ENCODE results near the gene ACVRL1. TPM values are rescaled to one million over a fixed set of nuclear protein-coding genes. Genes with fewer than 3 reads are reported as not detected.

The ACVRL1 gene
- total and polyA plus RNA-seq, 2 donors, result 8.9 to 14.9 TPM

GRCh38 chr12:51951199-51951842 is 44.0 kb downstream of the ACVRL1 start, which contains the start of gene ACVR1B:
ACVR1B (plus strand) TSS chr12:51951699; CDS start chr12:51951744, 45 bp downstream.
- peak in 8 of 9 donors; percentile 64 to 89 (median 76) for DNase-seq (ENCODE audit: low read depth in 6 of 9, low spot score in 9 of 9)
- Histone ChIP-seq H3K36me3 (ENCODE audit: control insufficient read depth in 2 of 2, insufficient read depth in 2 of 2, low read length in 1 of 2) (no peaks in the 10 kb centered on the region), H3K27me3 (ENCODE audit: control insufficient read depth in 2 of 2, insufficient read depth in 1 of 2, low read length in 1 of 2) (peaks cover 0 to 8% of the 10 kb centered on the region in 2 donors), H3K4me3 (ENCODE audit: low read length in 2 of 2) (peak within 1 kb of the TSS; percentile 83 to 86), H3K27ac (ENCODE audit: low read depth in 1 of 2, low read length in 1 of 2) (peak within 1 kb of the TSS; percentile 67 to 68), H3K4me1 (ENCODE audit: control insufficient read depth in 2 of 2, insufficient read depth in 2 of 2, low read length in 2 of 2) (peaks cover 10 to 33% of the 10 kb centered on the region in 2 donors), H3K9me3 (ENCODE audit: control insufficient read depth in 2 of 2, insufficient read depth in 1 of 2, low read length in 1 of 2) (no peaks in the 10 kb centered on the region)
- under 1% methylated on average over 85 of the region's 86 CpGs for WGBS

- H3K4me1 ChIP-seq (ENCODE audit: control insufficient read depth in 2 of 2, insufficient read depth in 2 of 2, low read length in 2 of 2), result peaks cover 10 to 33% of the 10 kb centered on the region in 2 donors
These were observed 44.8 kb downstream of the ACVRL1 start for GRCh38 chr12:51951843-51952722.

GRCh38 chr12:51953089-51953488 is 45.8 kb downstream of the ACVRL1 start:
- peak overlapping the region in 1 of 2 donors; percentile 16 for H3K27ac ChIP-seq (ENCODE audit: low read depth in 1 of 2, low read length in 1 of 2)

More at GRCh38 chr12:51951843-51952722, 44.8 kb downstream of the ACVRL1 start:
- Histone ChIP-seq H3K27ac (ENCODE audit: low read depth in 1 of 2, low read length in 1 of 2) (peak overlapping the region; percentile 67 to 68), H3K9me3 (ENCODE audit: control insufficient read depth in 2 of 2, insufficient read depth in 1 of 2, low read length in 1 of 2) (peaks cover 0 to 4% of the 10 kb centered on the region in 2 donors), H3K4me3 (ENCODE audit: low read length in 2 of 2) (peak overlapping the region; percentile 83 to 86), H3K36me3 (ENCODE audit: control insufficient read depth in 2 of 2, insufficient read depth in 2 of 2, low read length in 1 of 2) (no peaks in the 10 kb centered on the region), H3K27me3 (ENCODE audit: control insufficient read depth in 2 of 2, insufficient read depth in 1 of 2, low read length in 1 of 2) (peaks cover 0 to 8% of the 10 kb centered on the region in 2 donors)
- peak in 3 of 9 donors; percentile 45 to 54 (median 47) for DNase-seq (ENCODE audit: low read depth in 6 of 9, low spot score in 9 of 9)
- 3% methylated on average over 50 of the region's 50 CpGs for WGBS

GRCh38 chr12:51953864-51954263 is 46.6 kb downstream of the ACVRL1 start:
- H3K4me3 ChIP-seq (ENCODE audit: low read length in 2 of 2), result no peak overlapping the region
- peaks cover 0 to 8% of the 10 kb centered on the region in 2 donors for H3K27me3 ChIP-seq (ENCODE audit: control insufficient read depth in 2 of 2, insufficient read depth in 1 of 2, low read length in 1 of 2)
- WGBS, result 71% methylated on average over 4 of the region's 4 CpGs
- no peak for DNase-seq (ENCODE audit: low read depth in 6 of 9, low spot score in 9 of 9)
- H3K4me1 ChIP-seq (ENCODE audit: control insufficient read depth in 2 of 2, insufficient read depth in 2 of 2, low read length in 2 of 2), result peaks cover 10 to 33% of the 10 kb centered on the region in 2 donors
- no peaks in the 10 kb centered on the region for H3K36me3 ChIP-seq (ENCODE audit: control insufficient read depth in 2 of 2, insufficient read depth in 2 of 2, low read length in 1 of 2)
- no peak overlapping the region for H3K27ac ChIP-seq (ENCODE audit: low read depth in 1 of 2, low read length in 1 of 2)
- H3K9me3 ChIP-seq (ENCODE audit: control insufficient read depth in 2 of 2, insufficient read depth in 1 of 2, low read length in 1 of 2), result peaks cover 0 to 4% of the 10 kb centered on the region in 2 donors

More at GRCh38 chr12:51953089-51953488, 45.8 kb downstream of the ACVRL1 start:
- WGBS, result 79% methylated on average over 8 of the region's 8 CpGs
- Histone ChIP-seq H3K4me1 (ENCODE audit: control insufficient read depth in 2 of 2, insufficient read depth in 2 of 2, low read length in 2 of 2) (peaks cover 10 to 33% of the 10 kb centered on the region in 2 donors), H3K27me3 (ENCODE audit: control insufficient read depth in 2 of 2, insufficient read depth in 1 of 2, low read length in 1 of 2) (peaks cover 0 to 8% of the 10 kb centered on the region in 2 donors), H3K9me3 (ENCODE audit: control insufficient read depth in 2 of 2, insufficient read depth in 1 of 2, low read length in 1 of 2) (peaks cover 0 to 4% of the 10 kb centered on the region in 2 donors), H3K4me3 (ENCODE audit: low read length in 2 of 2) (peak overlapping the region in 1 of 2 donors; percentile 83), H3K36me3 (ENCODE audit: control insufficient read depth in 2 of 2, insufficient read depth in 2 of 2, low read length in 1 of 2) (no peaks in the 10 kb centered on the region)
- no peak for DNase-seq (ENCODE audit: low read depth in 6 of 9, low spot score in 9 of 9)

DNA sequence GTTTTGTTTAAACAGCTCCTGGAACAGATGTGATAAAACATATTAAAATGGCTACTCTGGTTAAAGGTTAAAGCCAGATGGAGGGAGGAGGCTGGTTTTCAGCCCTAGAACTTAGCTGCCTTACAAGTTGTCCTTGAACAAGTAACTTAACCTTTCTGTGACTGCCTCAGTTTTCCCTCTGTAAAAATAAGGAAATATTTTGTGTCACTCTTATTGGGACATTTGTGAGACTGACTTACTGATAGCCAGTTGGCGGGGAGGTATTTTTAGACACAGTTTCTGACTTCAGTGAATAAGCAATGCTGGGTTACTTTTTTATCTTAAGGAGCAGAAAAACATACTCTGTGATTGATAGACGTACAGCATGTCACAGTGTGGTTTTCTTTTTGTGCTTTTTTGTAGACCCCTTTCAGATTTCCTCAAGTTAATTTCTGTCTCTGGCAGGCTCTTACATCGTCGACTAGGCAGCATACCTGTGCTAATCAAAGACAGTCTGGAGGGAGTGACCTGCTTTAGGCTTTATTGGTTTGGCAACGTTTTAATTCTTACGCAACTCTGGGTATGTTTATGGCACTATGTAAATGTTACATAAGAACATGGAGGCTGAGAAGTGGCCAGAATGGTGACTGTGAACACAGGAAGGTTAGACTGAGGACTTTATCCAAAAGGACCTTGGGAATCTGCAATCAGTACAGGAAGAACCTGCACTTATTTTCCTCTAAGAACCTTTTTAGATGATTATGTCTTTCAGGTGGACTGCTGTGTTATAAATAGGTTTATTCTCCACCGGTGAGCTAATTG is 47.5 kb downstream of the ACVRL1 start:
- Histone ChIP-seq H3K4me3 (ENCODE audit: low read length in 2 of 2) (no peak overlapping the region), H3K27ac (ENCODE audit: low read depth in 1 of 2, low read length in 1 of 2) (peak overlapping the region in 1 of 2 donors; percentile 56), H3K27me3 (ENCODE audit: control insufficient read depth in 2 of 2, insufficient read depth in 1 of 2, low read length in 1 of 2) (peaks cover 0 to 7% of the 10 kb centered on the region in 2 donors), H3K4me1 (ENCODE audit: control insufficient read depth in 2 of 2, insufficient read depth in 2 of 2, low read length in 2 of 2) (peaks cover 10 to 33% of the 10 kb centered on the region in 2 donors), H3K36me3 (ENCODE audit: control insufficient read depth in 2 of 2, insufficient read depth in 2 of 2, low read length in 1 of 2) (no peaks in the 10 kb centered on the region), H3K9me3 (ENCODE audit: control insufficient read depth in 2 of 2, insufficient read depth in 1 of 2, low read length in 1 of 2) (peaks cover 0 to 4% of the 10 kb centered on the region in 2 donors)
- no peak for DNase-seq (ENCODE audit: low read depth in 6 of 9, low spot score in 9 of 9)
- WGBS, result 49% methylated on average over 7 of the region's 7 CpGs

DNA sequence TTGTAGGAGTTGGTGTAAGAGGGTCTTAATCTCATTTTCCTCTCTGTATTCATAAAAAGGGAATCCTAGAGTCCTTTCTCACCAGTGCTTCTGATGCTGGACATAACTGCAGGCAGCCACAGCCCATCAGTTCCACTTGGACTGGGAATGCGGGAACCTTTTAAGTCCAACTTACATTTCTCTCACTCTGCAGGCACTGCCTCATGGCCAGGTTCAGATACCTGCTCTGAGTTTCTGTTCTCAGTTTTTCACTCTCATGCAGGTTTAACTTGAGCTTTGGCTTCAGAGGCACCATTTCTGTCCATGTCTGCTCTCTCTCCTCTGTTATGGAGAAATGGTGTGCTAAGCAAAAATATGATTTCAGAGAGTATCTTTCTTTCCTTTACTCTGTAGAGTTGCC is 48.4 kb downstream of the ACVRL1 start:
- Histone ChIP-seq H3K27ac (ENCODE audit: low read depth in 1 of 2, low read length in 1 of 2) (no peak overlapping the region), H3K9me3 (ENCODE audit: control insufficient read depth in 2 of 2, insufficient read depth in 1 of 2, low read length in 1 of 2) (peaks cover 0 to 4% of the 10 kb centered on the region in 2 donors), H3K4me3 (ENCODE audit: low read length in 2 of 2) (no peak overlapping the region), H3K36me3 (ENCODE audit: control insufficient read depth in 2 of 2, insufficient read depth in 2 of 2, low read length in 1 of 2) (peaks cover 0 to 2% of the 10 kb centered on the region in 2 donors), H3K4me1 (ENCODE audit: control insufficient read depth in 2 of 2, insufficient read depth in 2 of 2, low read length in 2 of 2) (peaks cover 10 to 33% of the 10 kb centered on the region in 2 donors), H3K27me3 (ENCODE audit: control insufficient read depth in 2 of 2, insufficient read depth in 1 of 2, low read length in 1 of 2) (peaks cover 0 to 4% of the 10 kb centered on the region in 2 donors)
- no peak for DNase-seq (ENCODE audit: low read depth in 6 of 9, low spot score in 9 of 9)
- WGBS, result 95% methylated on average over 1 of the region's 1 CpG

GRCh38 chr12:51958542-51958941 is 51.2 kb downstream of the ACVRL1 start:
- 97% methylated on average over 13 of the region's 13 CpGs for whole genome bisulfite sequencing
- H3K9me3 ChIP-seq (ENCODE audit: control insufficient read depth in 2 of 2, insufficient read depth in 1 of 2, low read length in 1 of 2), result peaks cover 0 to 4% of the 10 kb centered on the region in 2 donors
- H3K27me3 ChIP-seq (ENCODE audit: control insufficient read depth in 2 of 2, insufficient read depth in 1 of 2, low read length in 1 of 2), result no peaks in the 10 kb centered on the region
- H3K4me1 ChIP-seq (ENCODE audit: control insufficient read depth in 2 of 2, insufficient read depth in 2 of 2, low read length in 2 of 2), result peaks cover 3 to 29% of the 10 kb centered on the region in 2 donors
- no peak for DNase-seq (ENCODE audit: low read depth in 6 of 9, low spot score in 9 of 9)
- peaks cover 0 to 6% of the 10 kb centered on the region in 2 donors for H3K36me3 ChIP-seq (ENCODE audit: control insufficient read depth in 2 of 2, insufficient read depth in 2 of 2, low read length in 1 of 2)
- H3K27ac ChIP-seq (ENCODE audit: low read depth in 1 of 2, low read length in 1 of 2), result no peak overlapping the region
- H3K4me3 ChIP-seq (ENCODE audit: low read length in 2 of 2), result no peak overlapping the region

DNA sequence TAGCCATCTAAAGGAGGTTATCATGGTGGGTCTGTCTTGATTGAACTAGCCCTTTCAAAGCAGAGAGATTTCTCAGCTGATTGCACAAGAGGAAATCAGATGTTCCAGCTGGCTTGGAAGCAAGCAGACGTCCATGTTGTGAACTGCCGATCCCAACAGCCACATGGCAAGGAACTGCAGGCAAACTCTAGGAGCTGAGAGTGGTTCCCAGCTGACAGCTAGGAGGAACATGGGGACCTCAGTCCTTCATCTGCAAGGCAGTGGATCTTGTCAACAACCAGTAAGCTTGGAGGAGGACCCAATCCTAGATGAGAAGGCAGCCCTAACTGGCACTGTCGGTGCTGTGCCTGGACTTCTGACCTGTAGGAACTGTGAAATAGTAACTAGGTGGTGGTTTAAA is 51.9 kb downstream of the ACVRL1 start:
- Histone ChIP-seq H3K4me1 (ENCODE audit: control insufficient read depth in 2 of 2, insufficient read depth in 2 of 2, low read length in 2 of 2) (peaks cover 3 to 24% of the 10 kb centered on the region in 2 donors), H3K9me3 (ENCODE audit: control insufficient read depth in 2 of 2, insufficient read depth in 1 of 2, low read length in 1 of 2) (peaks cover 0 to 4% of the 10 kb centered on the region in 2 donors), H3K36me3 (ENCODE audit: control insufficient read depth in 2 of 2, insufficient read depth in 2 of 2, low read length in 1 of 2) (peaks cover 0 to 6% of the 10 kb centered on the region in 2 donors), H3K27me3 (ENCODE audit: control insufficient read depth in 2 of 2, insufficient read depth in 1 of 2, low read length in 1 of 2) (no peaks in the 10 kb centered on the region), H3K4me3 (ENCODE audit: low read length in 2 of 2) (no peak overlapping the region), H3K27ac (ENCODE audit: low read depth in 1 of 2, low read length in 1 of 2) (no peak overlapping the region)
- WGBS, result 89% methylated on average over 3 of the region's 3 CpGs
- DNase-seq (ENCODE audit: low read depth in 6 of 9, low spot score in 9 of 9), result no peak

Data from thymus (tissue), 11 donors.